ENCODE measurements around the gene MRPL33.

GRCh38 chr2:27782701-27783100 lies 11.2 kb downstream of the MRPL33 start:
- no peak for TF ChIP-seq YY1 (IDR thresholded peaks at IDR 0.05; ENCODE audit: insufficient read depth, insufficient read length)
- TF ChIP-seq ZNF274 (IDR thresholded peaks at IDR 0.05; ENCODE audit: low read depth, low read length): no peak
- TF ChIP-seq SUZ12 (IDR thresholded peaks at IDR 0.05; ENCODE audit: extremely low read depth, insufficient read depth, insufficient read length): no peak

Data from NT2/D1 (cell line).